Right renal cortex interstitium (tissue), 3 donors: ENCODE data around the gene CTAG1A. TPM values are rescaled to one million over a fixed set of nuclear protein-coding genes. Genes with fewer than 3 reads are reported as not detected.
"Not testable (repeated sequence)": the region's sequence is repeated elsewhere in the genome, so short reads cannot be mapped to it uniquely, and the experiment has no call there.

ENCODE experiments used
- DNase-seq, 3 donors: peaks; one replicate each; pipeline ENCODE4 v3.0.0-alpha.2; 2013; ENCODE audit warnings: low read depth in 3 of 3, low spot score in 2 of 3
- polyA plus RNA-seq, 3 donors: library from polyadenylated mRNA; unstranded; fragments of 120-200 nt; gene quantifications; one replicate each; pipeline ENCODE4 v1.2.1, GENCODE V29; 2013; ENCODE audit not compliant: insufficient read length in 3 of 3

Gene CTAG1A
- polyA plus RNA-seq, 3 donors, result not detected

- not testable (repeated sequence) for DNase-seq
Observed at GRCh38 chrX:154608823-154609222, 23.9 kb downstream of the CTAG1A start.

DNA sequence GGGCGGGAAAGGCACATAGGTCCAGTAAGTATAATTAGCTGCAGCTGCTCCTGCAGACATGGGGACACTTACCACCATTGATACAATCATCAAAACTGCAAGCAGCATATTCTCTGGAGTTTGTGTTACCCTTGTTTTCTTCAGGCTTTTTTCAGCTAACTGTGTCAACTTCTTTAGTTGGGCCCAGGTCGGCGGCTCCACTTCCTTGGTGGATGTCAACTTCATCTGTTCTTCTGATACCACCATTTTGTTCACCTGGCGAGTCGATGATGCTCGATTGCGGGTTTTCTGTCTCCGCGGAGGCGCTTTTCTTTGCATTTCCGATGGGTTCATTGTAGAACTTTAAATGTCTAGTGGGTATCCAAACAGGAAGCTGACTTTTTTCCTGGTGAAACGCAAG, 26.2 kb downstream of the CTAG1A start:
- not testable (repeated sequence) for DNase-seq

GRCh38 chrX:154613586-154613985, 28.7 kb downstream of the CTAG1A start:
- not testable (repeated sequence) for DNase-seq

DNA sequence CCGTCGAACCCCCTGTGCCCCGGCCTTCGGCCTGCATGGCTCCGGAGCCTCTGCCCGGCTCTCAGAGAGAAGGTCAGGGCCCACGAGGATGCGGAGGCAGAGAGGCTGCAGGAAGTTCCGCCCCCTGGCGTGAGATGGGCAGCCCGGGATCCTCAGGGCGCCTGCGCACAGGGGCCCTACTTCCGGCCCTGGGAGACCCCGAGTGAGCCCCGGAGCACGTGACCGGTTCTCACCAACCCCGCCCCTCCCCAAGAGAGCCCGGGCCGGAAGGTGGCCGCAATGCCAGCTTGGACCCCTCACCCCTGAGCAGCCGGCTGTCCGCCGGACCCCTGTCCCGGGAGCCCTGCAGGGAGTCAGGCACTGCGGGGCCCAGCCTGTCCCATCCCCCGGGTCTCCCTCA, 34.2 kb downstream of the CTAG1A start, which contains the start of gene CTAG1B:
Gene CTAG1B, minus strand, starts transcription at position 101 of the 400 bp plus-strand sequence. Its CDS starts 64 bp downstream, at position 37.
- not testable (repeated sequence) for DNase-seq

DNA sequence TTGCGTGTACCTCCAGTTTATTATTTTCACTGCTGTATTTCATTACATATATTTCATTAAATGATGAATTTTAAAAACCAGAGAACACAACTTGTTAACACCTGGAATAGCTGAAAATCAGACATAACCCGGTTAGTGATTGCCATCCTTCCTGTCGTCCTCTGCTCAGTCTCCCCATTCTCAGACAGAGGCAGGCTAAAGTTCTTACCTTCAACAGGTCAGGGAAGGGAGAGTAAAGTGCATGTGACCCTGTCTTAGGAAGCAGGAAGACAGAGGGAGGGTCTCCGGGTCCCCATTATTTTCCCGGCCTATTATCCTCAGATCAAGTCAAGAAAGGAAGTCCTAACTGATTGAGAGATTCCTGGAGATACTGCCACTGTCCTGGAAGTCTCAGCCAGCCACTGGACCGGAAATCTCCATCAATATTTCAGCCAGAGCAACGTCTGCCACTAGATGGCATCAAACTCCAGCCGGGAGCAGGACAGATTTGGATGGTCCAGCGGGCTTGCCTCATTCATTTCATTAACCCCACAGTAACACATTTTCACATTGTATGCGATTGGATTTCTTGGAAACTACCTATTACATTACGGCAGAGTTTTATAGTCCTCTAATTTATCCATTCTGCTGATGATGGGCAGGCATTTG, 36.0 kb downstream of the CTAG1A start:
- not testable (repeated sequence) for DNase-seq

DNA sequence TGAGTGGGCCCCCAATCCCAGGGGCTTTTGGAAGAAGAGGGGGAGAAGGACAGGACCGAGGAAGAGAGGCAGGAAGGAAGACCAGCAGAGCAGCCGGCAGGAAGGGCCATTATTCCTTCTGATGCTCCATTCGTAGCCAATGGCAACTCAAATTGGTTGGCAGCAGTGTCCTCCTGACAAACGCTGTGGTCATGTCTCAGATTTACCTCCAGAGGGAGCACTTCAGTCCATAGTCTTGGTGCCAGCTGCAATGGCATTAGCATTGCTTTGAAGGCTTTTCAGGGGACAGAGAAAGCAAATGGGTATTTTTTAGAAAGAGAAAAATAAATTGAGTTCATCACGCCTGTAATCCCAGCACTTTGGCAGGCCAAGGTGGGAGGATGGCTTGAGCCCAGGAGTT, 44.0 kb downstream of the CTAG1A start:
- DNase-seq, result not testable (repeated sequence)

DNA sequence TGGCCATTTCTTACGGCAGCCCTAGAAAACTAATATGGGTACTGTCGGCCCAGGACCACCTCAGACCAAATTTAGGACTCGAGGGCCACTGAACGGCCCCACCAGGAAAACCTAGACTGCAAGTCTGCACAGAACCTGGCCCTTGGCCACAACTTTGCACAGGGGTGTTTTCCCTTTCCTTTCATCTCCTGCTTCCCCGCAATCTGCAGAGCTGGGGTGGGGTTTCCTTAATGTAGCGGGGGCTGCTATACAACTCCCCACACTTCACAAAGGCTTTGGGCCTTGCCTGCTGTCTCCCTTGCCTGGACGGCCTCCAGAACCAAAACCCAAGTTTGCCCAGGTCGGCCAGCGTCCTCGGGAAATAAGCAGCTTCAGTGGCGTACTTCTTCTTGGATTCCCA, 46.0 kb downstream of the CTAG1A start:
- DNase-seq, result not testable (repeated sequence)

DNA sequence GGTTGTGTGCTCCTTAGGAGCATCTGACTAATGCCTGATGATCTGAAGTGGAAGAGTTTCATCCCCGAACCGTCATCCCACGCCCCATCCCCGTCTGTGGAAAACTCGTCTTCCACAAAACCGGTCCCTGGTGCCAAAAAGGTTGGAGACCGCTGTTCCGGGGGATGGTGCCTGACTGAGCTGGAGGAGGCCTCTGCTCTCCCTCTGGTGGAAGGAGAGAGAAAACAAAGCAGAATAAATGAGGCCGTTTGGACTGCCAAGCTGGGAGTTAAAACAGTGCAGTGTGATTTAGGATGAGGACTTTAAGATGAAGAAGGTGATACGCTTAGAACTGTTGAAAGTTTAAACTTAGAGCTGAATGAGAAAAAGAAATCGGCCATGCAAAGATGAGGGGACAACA, 48.7 kb downstream of the CTAG1A start:
- not testable (repeated sequence) for DNase-seq

Other genes starting within 250 kb of the CTAG1A start
- 100 to 1,000 TPM; 393 to 423 (median 399) TPM for gene FLNA, start 210.5 kb upstream of the CTAG1A start, polyA plus RNA-seq
- 10 to 100 TPM; 64.7 to 67.6 (median 66.3) TPM for gene EMD, start 205.8 kb upstream of the CTAG1A start, polyA plus RNA-seq
- gene RPL10, start 186.8 kb upstream of the CTAG1A start, polyA plus RNA-seq, result 1,000 to 10,000 TPM; 2,793 to 3,161 (median 3,142) TPM
- gene DNASE1L1, start 175.9 kb upstream of the CTAG1A start, polyA plus RNA-seq, result 10 to 100 TPM; 11.3 to 14.0 (median 11.4) TPM
- gene TAFAZZIN, start 173.6 kb upstream of the CTAG1A start, polyA plus RNA-seq, result 10 to 100 TPM; 26.1 to 30.1 (median 28.7) TPM
- 100 to 1,000 TPM; 136 to 162 (median 151) TPM for gene ATP6AP1, start 156.5 kb upstream of the CTAG1A start, polyA plus RNA-seq
- 100 to 1,000 TPM; 106 to 109 (median 107) TPM for gene GDI1, start 148.0 kb upstream of the CTAG1A start, polyA plus RNA-seq
- 10 to 100 TPM; 51.3 to 58.1 (median 55.9) TPM for gene FAM50A, start 141.0 kb upstream of the CTAG1A start, polyA plus RNA-seq
- 10 to 100 TPM; 33.5 to 40.7 (median 38.1) TPM for gene PLXNA3, start 126.9 kb upstream of the CTAG1A start, polyA plus RNA-seq
- gene LAGE3, start 105.9 kb upstream of the CTAG1A start, polyA plus RNA-seq, result 10 to 100 TPM in 2 of 3 donors, 1 to 10 TPM in 1; 9.7 to 12.0 (median 10.8) TPM
- 10 to 100 TPM; 25.6 to 29.3 (median 28.1) TPM for gene UBL4A, start 98.5 kb upstream of the CTAG1A start, polyA plus RNA-seq
- gene SLC10A3, start 94.5 kb upstream of the CTAG1A start, polyA plus RNA-seq, result 10 to 100 TPM; 15.9 to 18.3 (median 15.9) TPM
- 10 to 100 TPM; 24.3 to 29.3 (median 28.0) TPM for gene FAM3A, start 68.9 kb upstream of the CTAG1A start, polyA plus RNA-seq
- gene G6PD, start 38.3 kb upstream of the CTAG1A start, polyA plus RNA-seq, result 10 to 100 TPM; 37.7 to 40.9 (median 39.4) TPM
- 10 to 100 TPM; 11.1 to 17.9 (median 15.4) TPM for gene IKBKG, start 37.5 kb upstream of the CTAG1A start, polyA plus RNA-seq
- not detected for gene CTAG1B, start 34.1 kb downstream of the CTAG1A start, polyA plus RNA-seq
- not detected for gene CTAG2, start 68.4 kb downstream of the CTAG1A start, polyA plus RNA-seq
- 1 to 10 TPM; 1.9 to 2.0 (median 1.9) TPM for gene GAB3, start 165.9 kb downstream of the CTAG1A start, polyA plus RNA-seq
- gene DKC1, start 177.7 kb downstream of the CTAG1A start, polyA plus RNA-seq, result 10 to 100 TPM; 55.2 to 63.5 (median 58.3) TPM
- gene MPP1, start 220.4 kb downstream of the CTAG1A start, polyA plus RNA-seq, result 10 to 100 TPM; 33.2 to 40.1 (median 35.6) TPM
- gene SMIM9, start 249.5 kb downstream of the CTAG1A start, polyA plus RNA-seq, result not detected